HS-27A (cell line): ENCODE measurements around the gene TAF1B.

Experiments used
- DNase-seq: peaks from one replicate; pipeline ENCODE4 v3.0.0-alpha.2; 2012; ENCODE audit warnings: low read depth, missing footprints

The TAF1B gene

GRCh38 chr2:9941196-9941995 is 98.1 kb downstream of the TAF1B start:
- DNase-seq = peak; percentile 38

GRCh38 chr2:9941996-9942390 is 98.7 kb downstream of the TAF1B start:
- no peak for DNase-seq

GRCh38 chr2:9944330-9944758 is 101.1 kb downstream of the TAF1B start:
- no peak for DNase-seq

GRCh38 chr2:9945596-9945995 is 102.3 kb downstream of the TAF1B start:
- DNase-seq = no peak

GRCh38 chr2:9946076-9946475 is 102.8 kb downstream of the TAF1B start:
- DNase-seq = no peak

GRCh38 chr2:9946818-9947217 is 103.5 kb downstream of the TAF1B start:
- no peak for DNase-seq

GRCh38 chr2:9948721-9949120 is 105.4 kb downstream of the TAF1B start:
- DNase-seq = no peak

- no peak for DNase-seq
Observed at GRCh38 chr2:9949239-9949991, 106.1 kb downstream of the TAF1B start.

GRCh38 chr2:9949992-9950520 is 106.8 kb downstream of the TAF1B start:
- DNase-seq = no peak

- DNase-seq = no peak
Observed at GRCh38 chr2:9950521-9951271, 107.4 kb downstream of the TAF1B start.

- DNase-seq = no peak
Observed at GRCh38 chr2:9951272-9951521, 107.9 kb downstream of the TAF1B start.

- peak; percentile 54 for DNase-seq
Observed at GRCh38 chr2:9951522-9952285, 108.4 kb downstream of the TAF1B start, which contains the start of gene GRHL1. GRHL1 (plus strand) TSS chr2:9951693; CDS start chr2:9951834, 141 bp downstream.

GRCh38 chr2:9952286-9952737 is 109.0 kb downstream of the TAF1B start:
- no peak for DNase-seq

GRCh38 chr2:9952856-9953503 is 109.7 kb downstream of the TAF1B start:
- no peak for DNase-seq

- no peak for DNase-seq
Observed at GRCh38 chr2:9954136-9954535, 110.9 kb downstream of the TAF1B start.

- DNase-seq = no peak
Observed at GRCh38 chr2:9958057-9958456, 114.8 kb downstream of the TAF1B start.

- no peak for DNase-seq
Observed at GRCh38 chr2:9959262-9959661, 116.0 kb downstream of the TAF1B start.

GRCh38 chr2:9961013-9961412 is 117.7 kb downstream of the TAF1B start:
- DNase-seq = no peak

GRCh38 chr2:9964334-9964980 is 121.2 kb downstream of the TAF1B start:
- DNase-seq = no peak

GRCh38 chr2:9965119-9965822 is 122.0 kb downstream of the TAF1B start:
- DNase-seq = no peak
